Measurements from ENCODE around the gene MANEAL. TPM values are rescaled to one million over a fixed set of nuclear protein-coding genes. Genes with fewer than 3 reads are reported as not detected.

Gene MANEAL
- total and polyA plus RNA-seq, 2 of the 13 experiments (the other 11 are each of a cell fraction or from before 2014, with no cell fraction given) = 20.8 to 26.4 TPM

DNA sequence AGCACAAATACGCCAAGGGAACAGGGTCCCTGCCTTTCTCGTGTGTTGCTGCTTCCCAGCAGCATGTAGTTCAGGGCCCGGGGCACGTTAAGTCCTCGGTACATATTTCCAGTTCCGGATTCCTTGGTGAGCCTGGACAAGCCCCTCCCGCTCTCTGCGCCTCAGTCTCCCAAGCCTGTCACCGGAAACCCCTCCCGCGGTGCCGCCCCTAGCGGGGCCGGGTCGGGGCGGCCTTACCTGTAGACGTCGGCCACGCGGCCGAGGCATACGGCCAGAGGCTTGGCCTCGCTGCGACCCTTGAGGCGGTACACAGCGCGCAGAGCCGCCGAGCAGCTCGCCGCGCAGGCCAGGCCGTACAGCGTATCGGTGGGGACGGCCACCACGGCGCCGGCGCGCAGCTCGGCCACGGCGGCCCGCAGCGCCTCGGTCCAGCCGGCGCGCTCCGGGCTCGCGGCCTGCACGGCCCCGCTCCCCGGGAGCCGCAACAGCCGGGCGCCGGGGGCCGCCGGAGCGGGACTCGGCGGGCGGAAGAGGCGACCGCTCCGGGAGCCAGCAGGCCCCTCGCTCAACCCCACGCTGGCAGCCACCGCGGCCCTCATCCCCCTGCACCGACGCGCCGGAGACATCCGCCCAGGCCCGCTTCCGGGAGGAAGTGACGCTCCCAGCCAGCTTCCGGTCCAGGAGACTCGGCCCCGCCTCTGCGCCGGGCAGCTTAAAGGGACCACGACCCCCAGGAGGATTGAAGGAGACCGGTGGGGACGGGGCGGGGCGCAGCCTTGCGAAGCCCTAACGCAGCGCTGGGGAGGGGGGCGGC is 14.1 kb downstream of the MANEAL start, which contains the start of the genes C1orf122 and YRDC:
C1orf122 (plus strand) TSS at position 236 of the 814 bp plus-strand sequence. CDS start 615 bp downstream, outside the sequence.
YRDC (minus strand) TSS at position 654 of the 814 bp plus-strand sequence; CDS start at position 626, 28 bp downstream.
- in situ Hi-C loops (cut with HindIII; ENCODE audit: extremely low pct_ligation_motif_present, low pct_unique_long_range_greater_than_20kb) (no loop called here), intact Hi-C loops (cut with micrococcal nuclease; ENCODE audit: unreplicated experiment) (loop anchor here (1.0 kb wide), 2 partner anchors 52 to 115 kb away; partner anchors contain the start of genes CDCA8 and MTF1)
- 1% methylated on average over 29 of the region's 95 CpGs for WGBS (ENCODE audit: low lambda C conversion rate)
- BruUV-seq (replicated peaks) = TSS peak; percentile 58
- no peaks in the 10 kb centered on the region for H3K9me3 ChIP-seq (ENCODE audit: low read length)
- H3K4me2 ChIP-seq (ENCODE audit: low read depth, low read length) = peak within 1 kb of the TSS; percentile 95
- peaks cover 17% of the 10 kb centered on the region for H3K79me2 ChIP-seq (ENCODE audit: insufficient read depth, low read length)
- peak; percentile 70 for FAIRE-seq
- DNase-seq (ENCODE audit: low spot score) = peak; percentile 83
- peak; percentile 87 for ATAC-seq
- peak within 1 kb of the TSS; percentile 78 for H3K9ac ChIP-seq (ENCODE audit: insufficient read depth, low read depth, low read length)
- peak within 1 kb of the TSS; percentile 75 for H3K27ac ChIP-seq (ENCODE audit: extremely low read length, insufficient read depth, low read length)
- peak within 1 kb of the TSS; percentile 72 to 85 (median 75) for H3K4me3 ChIP-seq (replicated peaks in 1 of 3; ENCODE audit: insufficient read depth in 1 of 3, low read depth in 2 of 3, low read length in 3 of 3)
- no peaks in the 10 kb centered on the region; a peak in 1 of 5 replicates for H3K27me3 ChIP-seq (ENCODE audit: control insufficient read depth in 1 of 2, insufficient read depth in 2 of 2, low read length in 2 of 2)
- H2AFZ ChIP-seq (ENCODE audit: low read length) = no peak within 1 kb of the TSS
- ChIA-PET CTCF (ENCODE audit: low intra/inter-chr PET ratio, low total read pairs) (no interaction called here), POLR2A (interaction anchor here (0.8 to 2.9 kb wide), 14 partner anchors 10 to 1407 kb away, joined by 3 to 19 read pairs (median 4); partner anchors contain the start of genes CDCA8, GNL2, INPP5B and MTF1)
- H4K20me1 ChIP-seq (ENCODE audit: insufficient read depth, low read length) = peaks cover 5% of the 10 kb centered on the region; the same call in 1 of the 2 replicates
- H3K36me3 ChIP-seq (replicated peaks in 1 of 2; ENCODE audit: control insufficient read depth in 1 of 2, insufficient read depth in 2 of 2, low read length in 2 of 2) = peaks cover 10 to 39% of the 10 kb centered on the region in 2 experiments
- peaks cover 42% of the 10 kb centered on the region for H3K4me1 ChIP-seq (ENCODE audit: insufficient read depth, low read length)
- TF ChIP-seq NCOA1 (CRISPR knock-in tag; IDR thresholded peaks at IDR 0.05) = no peak
- TF ChIP-seq NPAS2 (CRISPR knock-in tag; IDR thresholded peaks at IDR 0.05; ENCODE audit: borderline replicate concordance) = no peak
- TF ChIP-seq ZFP36 (IDR thresholded peaks at IDR 0.05; ENCODE audit: borderline replicate concordance, low read depth, low read length, partially characterized antibody) = no peak
- no peak for TF ChIP-seq XBP1 (CRISPR knock-in tag; IDR thresholded peaks at IDR 0.05)
- TF ChIP-seq ZBTB7A (CRISPR knock-in tag; IDR thresholded peaks at IDR 0.05) = no peak
- peak; percentile 25; the same call in 1 of the 2 replicates for TF ChIP-seq SP5 (CRISPR knock-in tag; IDR thresholded peaks at IDR 0.05; ENCODE audit: borderline replicate concordance, low read depth)
- no peak for TF ChIP-seq ZNF232 (CRISPR knock-in tag; IDR thresholded peaks at IDR 0.05; ENCODE audit: borderline replicate concordance)
- no peak for TF ChIP-seq ZNF614 (CRISPR knock-in tag; IDR thresholded peaks at IDR 0.05; ENCODE audit: borderline replicate concordance)
- TF ChIP-seq FOXM1 (CRISPR knock-in tag; IDR thresholded peaks at IDR 0.05) = no peak
- TF ChIP-seq ZNF207 (IDR thresholded peaks at IDR 0.05; ENCODE audit: borderline replicate concordance) = no peak
- peak; percentile 41; the same call in 1 of the 2 replicates for TF ChIP-seq ZNF768 (CRISPR knock-in tag; IDR thresholded peaks at IDR 0.05)
- TF ChIP-seq POLR2AphosphoS2 (IDR thresholded peaks at IDR 0.05; ENCODE audit: low read depth, low read length) = no peak
- no peak for TF ChIP-seq HHEX (CRISPR knock-in tag; IDR thresholded peaks at IDR 0.05)
- TF ChIP-seq ZFP1 (CRISPR knock-in tag; IDR thresholded peaks at IDR 0.05) = no peak
- TF ChIP-seq ZBTB46 (CRISPR knock-in tag; IDR thresholded peaks at IDR 0.05; ENCODE audit: borderline replicate concordance) = no peak
- TF ChIP-seq DR1 (CRISPR knock-in tag; IDR thresholded peaks at IDR 0.05) = no peak
- TF ChIP-seq PHF5A (CRISPR knock-in tag; IDR thresholded peaks at IDR 0.05; ENCODE audit: low read depth, unreplicated experiment) = no peak
- TF ChIP-seq ZNF326 (CRISPR knock-in tag; IDR thresholded peaks at IDR 0.05; ENCODE audit: borderline replicate concordance) = no peak
- 0 out of 2 replicates have a peak, but pooled peaks have one; percentile 20 for TF ChIP-seq TFDP1 (CRISPR knock-in tag; IDR thresholded peaks at IDR 0.05; ENCODE audit: borderline replicate concordance)
- no peak for TF ChIP-seq ZMAT5 (CRISPR knock-in tag; IDR thresholded peaks at IDR 0.05; ENCODE audit: borderline replicate concordance, low read depth)
- TF ChIP-seq PAWR (CRISPR knock-in tag; IDR thresholded peaks at IDR 0.05; ENCODE audit: borderline replicate concordance) = no peak
- no peak for TF ChIP-seq ZNF562 (CRISPR knock-in tag; IDR thresholded peaks at IDR 0.05; ENCODE audit: borderline replicate concordance)

Data from HepG2 (cell line).